WTC11 (cell line): ENCODE measurements around the gene SORCS2.

Experiments
- ATF2 ChIP-seq: sonication (generic); formaldehyde crosslinking; IDR thresholded peaks from 2 replicates; pipeline ENCODE4 v1.8.1; 2022; ENCODE audit warnings: low read depth, missing genetic modification reagents, borderline replicate concordance
- CTCF ChIP-seq: fragments of 200-600 bp; IDR thresholded peaks from 2 replicates; pipeline ENCODE4 v1.8.0; 2022; ENCODE audit warnings: antibody characterized with exemption
- E2F4 ChIP-seq: sonication (generic); formaldehyde crosslinking; IDR thresholded peaks from 2 replicates; pipeline ENCODE4 v1.8.1; 2022; ENCODE audit warnings: low read depth, mild to moderate bottlenecking, moderate library complexity, missing genetic modification reagents, borderline replicate concordance
- ELF4 ChIP-seq: sonication (generic); formaldehyde crosslinking; IDR thresholded peaks from 2 replicates; pipeline ENCODE4 v1.8.1; 2022; ENCODE audit warnings: low read depth, mild to moderate bottlenecking, moderate library complexity, missing genetic modification reagents
- JUN ChIP-seq: sonication (generic); formaldehyde crosslinking; IDR thresholded peaks from 2 replicates; pipeline ENCODE4 v1.8.0; 2023; ENCODE audit warnings: mild to moderate bottlenecking, missing genetic modification reagents
- MAX ChIP-seq: sonication (generic); formaldehyde crosslinking; IDR thresholded peaks from 2 replicates; pipeline ENCODE4 v1.8.0; 2022; ENCODE audit warnings: mild to moderate bottlenecking, missing genetic modification reagents
- PREB ChIP-seq: sonication (generic); formaldehyde crosslinking; IDR thresholded peaks from 2 replicates; pipeline ENCODE4 v1.8.1; 2022; ENCODE audit warnings: mild to moderate bottlenecking, missing genetic modification reagents, moderate library complexity, borderline replicate concordance
- RELA ChIP-seq: sonication (generic); formaldehyde crosslinking; IDR thresholded peaks from 2 replicates; pipeline ENCODE4 v1.8.1; 2022; ENCODE audit warnings: missing genetic modification reagents, mild to moderate bottlenecking, borderline replicate concordance
- STAT6 ChIP-seq: sonication (generic); formaldehyde crosslinking; conservative IDR thresholded peaks from 2 replicates; pipeline ENCODE4 v1.8.1; 2023; ENCODE audit warnings: mild to moderate bottlenecking, low read depth, missing genetic modification reagents, moderate library complexity
- TCF7 ChIP-seq: sonication (generic); formaldehyde crosslinking; IDR thresholded peaks from 2 replicates; pipeline ENCODE4 v1.8.0; 2022; ENCODE audit warnings: mild to moderate bottlenecking, low read depth, missing genetic modification reagents, moderate library complexity
- TEAD1 ChIP-seq: sonication (generic); formaldehyde crosslinking; IDR thresholded peaks from 2 replicates; pipeline ENCODE4 v1.8.0; 2022; ENCODE audit warnings: mild to moderate bottlenecking, missing genetic modification reagents
- ZNF317 ChIP-seq: sonication (generic); formaldehyde crosslinking; IDR thresholded peaks from 2 replicates; pipeline ENCODE4 v1.8.1; 2023; ENCODE audit warnings: low read depth, mild to moderate bottlenecking, moderate library complexity, missing genetic modification reagents, borderline replicate concordance
- ZNF512 ChIP-seq: sonication (generic); formaldehyde crosslinking; IDR thresholded peaks from 2 replicates; pipeline ENCODE4 v1.8.1; 2022; ENCODE audit warnings: missing genetic modification reagents, borderline replicate concordance

GRCh38 chr4:7236847-7237246 is 44.5 kb downstream of the SORCS2 start:
- no peak for TF ChIP-seq TEAD1 (CRISPR knock-in tag)
- TF ChIP-seq ZNF512 (CRISPR knock-in tag): no peak
- no peak for TF ChIP-seq MAX
- no peak for TF ChIP-seq ELF4 (CRISPR knock-in tag)
- TF ChIP-seq CTCF: no peak
- no peak for TF ChIP-seq STAT6 (CRISPR knock-in tag)
- no peak for TF ChIP-seq RELA (CRISPR knock-in tag)
- TF ChIP-seq ZNF317 (CRISPR knock-in tag): no peak
- TF ChIP-seq PREB (CRISPR knock-in tag): no peak
- TF ChIP-seq E2F4: no peak
- TF ChIP-seq JUN (CRISPR knock-in tag): no peak
- TF ChIP-seq TCF7: no peak
- no peak for TF ChIP-seq ATF2 (CRISPR knock-in tag)
